Measurements from ENCODE around the gene PODXL.
"Not testable (repeated sequence)": the region's sequence is repeated elsewhere in the genome, so short reads cannot be mapped to it uniquely, and the experiment has no call there.

PODXL gene

DNA sequence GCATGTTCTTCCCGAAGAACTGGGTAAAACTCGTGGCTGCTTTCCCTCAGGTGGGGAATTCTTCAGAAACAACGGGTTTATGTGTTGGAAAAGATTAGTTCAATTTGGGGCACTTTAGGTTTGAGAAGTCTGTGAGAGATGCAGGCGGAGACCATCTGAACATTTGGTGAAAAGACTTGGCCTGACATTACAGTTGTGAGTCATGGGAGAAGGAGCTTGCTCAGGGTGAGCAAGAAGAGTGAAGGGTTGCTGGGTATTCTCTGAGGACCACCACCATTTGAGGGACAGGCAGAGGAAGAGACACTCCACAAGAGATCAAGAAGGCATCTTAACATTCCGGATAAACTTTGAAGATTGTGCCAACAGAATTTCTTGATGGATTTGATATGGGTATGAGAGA, 88.6 kb downstream of the PODXL start:
- FAIRE-seq: no peak
- DNase-seq (ENCODE audit: insufficient read length, low spot score): no peak
- TF ChIP-seq SPI1 (IDR thresholded peaks at IDR 0.05; ENCODE audit: low read depth, low read length): no peak
- TF ChIP-seq POU2F2 (IDR thresholded peaks at IDR 0.05; ENCODE audit: low read depth, low read length): no peak
- TF ChIP-seq PAX5 (IDR thresholded peaks at IDR 0.05; ENCODE audit: insufficient read depth, low read length, severe bottlenecking): no peak
- TF ChIP-seq TAF1 (IDR thresholded peaks at IDR 0.05; ENCODE audit: low read depth, low read length): no peak
- no peak for TF ChIP-seq POLR2AphosphoS5 (IDR thresholded peaks at IDR 0.05; ENCODE audit: low read depth, low read length)
- no peak for TF ChIP-seq POLR2A (IDR thresholded peaks at IDR 0.05; ENCODE audit: low read depth, low read length)

- TF ChIP-seq POLR2AphosphoS5 (IDR thresholded peaks at IDR 0.05; ENCODE audit: low read depth, low read length) (no peak), POLR2A (IDR thresholded peaks at IDR 0.05; ENCODE audit: low read depth, low read length) (no peak), PAX5 (IDR thresholded peaks at IDR 0.05; ENCODE audit: insufficient read depth, low read length, severe bottlenecking) (no peak), SPI1 (IDR thresholded peaks at IDR 0.05; ENCODE audit: low read depth, low read length) (no peak), POU2F2 (IDR thresholded peaks at IDR 0.05; ENCODE audit: low read depth, low read length) (no peak), TAF1 (IDR thresholded peaks at IDR 0.05; ENCODE audit: low read depth, low read length) (no peak)
- DNase-seq (ENCODE audit: insufficient read length, low spot score) (no peak), FAIRE-seq (no peak)
Observed at GRCh38 chr7:131466735-131467365, 89.6 kb downstream of the PODXL start.

GRCh38 chr7:131462715-131463114, 93.7 kb downstream of the PODXL start:
- DNase-seq (ENCODE audit: insufficient read length, low spot score); FAIRE-seq: not testable (repeated sequence)

DNA sequence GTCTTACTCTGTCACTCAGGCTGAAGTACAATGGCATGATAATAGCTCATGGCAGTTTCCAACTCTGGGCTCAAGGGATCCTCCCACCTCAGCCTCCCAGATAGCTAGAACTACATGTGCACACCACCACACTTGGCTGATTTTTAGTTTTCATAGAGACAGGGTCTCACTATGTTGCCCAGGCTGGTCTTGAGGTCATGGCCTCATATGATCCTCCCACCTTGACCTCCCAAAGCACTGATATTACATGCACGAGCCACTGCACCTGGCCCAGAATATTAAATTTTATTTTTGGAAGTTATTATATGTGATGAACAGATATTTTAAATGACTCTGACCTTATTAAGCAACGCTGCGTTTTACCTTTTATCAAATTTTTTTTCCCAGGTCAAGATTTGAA, 94.4 kb downstream of the PODXL start:
- FAIRE-seq (no peak), DNase-seq (ENCODE audit: insufficient read length, low spot score) (no peak)
- TF ChIP-seq TAF1 (IDR thresholded peaks at IDR 0.05; ENCODE audit: low read depth, low read length) (no peak), POU2F2 (IDR thresholded peaks at IDR 0.05; ENCODE audit: low read depth, low read length) (no peak), POLR2A (IDR thresholded peaks at IDR 0.05; ENCODE audit: low read depth, low read length) (no peak), SPI1 (IDR thresholded peaks at IDR 0.05; ENCODE audit: low read depth, low read length) (no peak), PAX5 (IDR thresholded peaks at IDR 0.05; ENCODE audit: insufficient read depth, low read length, severe bottlenecking) (no peak), POLR2AphosphoS5 (IDR thresholded peaks at IDR 0.05; ENCODE audit: low read depth, low read length) (no peak)

DNA sequence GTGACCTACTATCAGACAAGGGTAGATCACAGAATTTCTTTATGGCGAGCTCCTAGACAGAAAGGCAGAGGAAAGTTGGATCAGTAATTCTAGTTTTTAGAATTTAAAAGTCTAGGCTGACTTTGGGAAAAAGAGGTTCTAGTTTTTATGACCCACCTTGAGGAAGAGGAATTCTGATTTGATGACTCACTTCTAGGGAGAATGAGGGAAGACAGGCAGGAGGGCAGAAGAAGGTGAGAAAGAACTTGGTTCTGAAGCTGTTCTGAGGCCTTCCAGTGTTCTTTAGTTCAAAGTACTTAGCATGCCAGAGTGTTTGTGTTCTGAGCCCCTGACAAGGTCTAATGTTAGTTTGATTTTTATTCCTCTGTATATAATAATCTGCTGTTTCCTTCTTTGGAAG, 97.2 kb downstream of the PODXL start:
- DNase-seq (ENCODE audit: insufficient read length, low spot score) (no peak), FAIRE-seq (no peak)
- no peak for TF ChIP-seq SPI1 (IDR thresholded peaks at IDR 0.05; ENCODE audit: low read depth, low read length)
- no peak for TF ChIP-seq TAF1 (IDR thresholded peaks at IDR 0.05; ENCODE audit: low read depth, low read length)
- no peak for TF ChIP-seq POLR2A (IDR thresholded peaks at IDR 0.05; ENCODE audit: low read depth, low read length)
- no peak for TF ChIP-seq PAX5 (IDR thresholded peaks at IDR 0.05; ENCODE audit: insufficient read depth, low read length, severe bottlenecking)
- no peak for TF ChIP-seq POU2F2 (IDR thresholded peaks at IDR 0.05; ENCODE audit: low read depth, low read length)
- TF ChIP-seq POLR2AphosphoS5 (IDR thresholded peaks at IDR 0.05; ENCODE audit: low read depth, low read length): no peak

DNA sequence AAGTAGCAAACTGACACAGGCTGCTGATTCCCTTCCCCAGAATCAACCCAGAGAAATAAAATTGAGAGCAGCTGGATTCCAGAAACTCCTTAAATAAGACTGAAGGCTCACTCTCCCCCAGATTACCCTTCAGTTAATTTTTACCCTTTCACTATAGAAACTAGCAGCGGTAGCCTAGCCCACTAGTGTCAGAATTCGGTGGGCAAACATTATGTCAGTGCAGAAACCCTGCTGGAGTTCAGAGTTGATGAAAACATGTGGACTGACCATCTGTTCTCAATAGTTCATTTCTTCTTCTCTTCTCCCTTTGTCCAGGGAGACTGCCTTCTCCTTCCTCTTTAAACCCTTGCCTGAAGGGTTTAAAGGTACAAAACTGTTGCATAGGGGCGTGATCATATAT, 100.1 kb downstream of the PODXL start:
- FAIRE-seq: no peak
- DNase-seq (ENCODE audit: insufficient read length, low spot score): no peak
- TF ChIP-seq POLR2A (IDR thresholded peaks at IDR 0.05; ENCODE audit: low read depth, low read length): no peak
- no peak for TF ChIP-seq POU2F2 (IDR thresholded peaks at IDR 0.05; ENCODE audit: low read depth, low read length)
- no peak for TF ChIP-seq TAF1 (IDR thresholded peaks at IDR 0.05; ENCODE audit: low read depth, low read length)
- TF ChIP-seq PAX5 (IDR thresholded peaks at IDR 0.05; ENCODE audit: insufficient read depth, low read length, severe bottlenecking): no peak
- TF ChIP-seq POLR2AphosphoS5 (IDR thresholded peaks at IDR 0.05; ENCODE audit: low read depth, low read length): no peak
- no peak for TF ChIP-seq SPI1 (IDR thresholded peaks at IDR 0.05; ENCODE audit: low read depth, low read length)

DNA sequence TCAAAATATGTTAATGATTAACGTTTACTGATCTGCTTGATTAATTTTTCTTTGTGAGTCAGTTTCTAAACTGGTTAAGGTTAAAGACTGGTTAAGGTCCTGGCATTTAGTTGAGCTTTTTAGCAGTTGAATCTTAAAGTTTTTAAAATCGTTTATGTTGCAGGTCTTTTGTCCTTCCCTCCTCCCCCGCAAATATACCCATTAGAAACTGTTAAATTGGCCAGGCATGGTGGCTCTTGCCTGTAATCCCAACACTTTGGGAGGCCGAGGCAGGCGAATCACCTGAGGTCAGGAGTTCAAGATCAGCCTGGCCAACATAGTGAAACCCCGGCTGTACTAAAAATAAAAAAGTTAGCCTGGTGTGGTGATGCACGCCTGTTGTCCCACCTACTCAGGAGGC, 100.9 kb downstream of the PODXL start:
- no peak for DNase-seq (ENCODE audit: insufficient read length, low spot score)
- no peak for FAIRE-seq
- no peak for TF ChIP-seq POLR2AphosphoS5 (IDR thresholded peaks at IDR 0.05; ENCODE audit: low read depth, low read length)
- no peak for TF ChIP-seq POU2F2 (IDR thresholded peaks at IDR 0.05; ENCODE audit: low read depth, low read length)
- TF ChIP-seq POLR2A (IDR thresholded peaks at IDR 0.05; ENCODE audit: low read depth, low read length): no peak
- no peak for TF ChIP-seq TAF1 (IDR thresholded peaks at IDR 0.05; ENCODE audit: low read depth, low read length)
- TF ChIP-seq SPI1 (IDR thresholded peaks at IDR 0.05; ENCODE audit: low read depth, low read length): no peak
- no peak for TF ChIP-seq PAX5 (IDR thresholded peaks at IDR 0.05; ENCODE audit: insufficient read depth, low read length, severe bottlenecking)

- TF ChIP-seq POLR2AphosphoS5 (IDR thresholded peaks at IDR 0.05; ENCODE audit: low read depth, low read length) (no peak), TAF1 (IDR thresholded peaks at IDR 0.05; ENCODE audit: low read depth, low read length) (no peak), PAX5 (IDR thresholded peaks at IDR 0.05; ENCODE audit: insufficient read depth, low read length, severe bottlenecking) (no peak), SPI1 (IDR thresholded peaks at IDR 0.05; ENCODE audit: low read depth, low read length) (no peak), POU2F2 (IDR thresholded peaks at IDR 0.05; ENCODE audit: low read depth, low read length) (no peak), POLR2A (IDR thresholded peaks at IDR 0.05; ENCODE audit: low read depth, low read length) (no peak)
- FAIRE-seq (no peak), DNase-seq (ENCODE audit: insufficient read length, low spot score) (no peak)
Observed at GRCh38 chr7:131455001-131455400, 101.4 kb downstream of the PODXL start.

GRCh38 chr7:131454498-131454897, 101.9 kb downstream of the PODXL start:
- no peak for TF ChIP-seq SPI1 (IDR thresholded peaks at IDR 0.05; ENCODE audit: low read depth, low read length)
- FAIRE-seq: peak; percentile 40
- DNase-seq (ENCODE audit: insufficient read length, low spot score): no peak
